H1 (cell line): ENCODE measurements around the gene SLC26A9. TPM values are rescaled to one million over a fixed set of nuclear protein-coding genes. Genes with fewer than 3 reads are reported as not detected.

Experiments used
- ATF3 ChIP-seq: IDR thresholded peaks from 2 replicates; pipeline ENCODE4 v1.6.1; 2011; ENCODE audit warnings: low read depth, mild to moderate bottlenecking, low read length; ENCODE audit not compliant: insufficient read depth
- CBX5 ChIP-seq: fragments of 300-800, 300-1000 bp; sonication (generic); IDR thresholded peaks from 2 replicates; pipeline ENCODE4 v1.7.1; 2016; ENCODE audit warnings: antibody characterized with exemption, low read length, low read depth
- CBX8 ChIP-seq: fragments of 300-800, 300-1000 bp; sonication (generic); IDR thresholded peaks from 2 replicates; pipeline ENCODE4 v1.7.1; 2016; ENCODE audit warnings: low read depth, low read length, borderline replicate concordance
- CHD7 ChIP-seq: fragments of 300-600 bp; sonication (generic); IDR thresholded peaks from 2 replicates; pipeline ENCODE4 v1.7.1; 2012; ENCODE audit warnings: low read length, moderate library complexity, mild to moderate bottlenecking, inconsistent platforms; ENCODE audit not compliant: insufficient replicate concordance
- CREB1 ChIP-seq: IDR thresholded peaks from 2 replicates; pipeline ENCODE4 v1.6.1; 2012; ENCODE audit warnings: inconsistent platforms
- E2F6 ChIP-seq: IDR thresholded peaks from 2 replicates; pipeline ENCODE4 v1.6.1; 2012; ENCODE audit warnings: inconsistent platforms
- USF2 ChIP-seq: IDR thresholded peaks from 2 replicates; pipeline ENCODE4 v1.6.1; 2011; ENCODE audit warnings: low read length, improper control_type of control experiment
- polyA plus RNA-seq, 7 experiments: library from polyadenylated mRNA; depleted of rRNA in 3 of 7; stranded (reverse) in 5 of 7; unstranded in 2 of 7; fragments of >200 nt in 5 of 7; fragments of 200-250 nt in 2 of 7; gene quantifications; 1 replicate in 5 of 7; 2 replicates in 1 of 7; 4 replicates in 1 of 7; pipeline versions ENCODE4 v1.2.1 to v1.2.3, GENCODE V29; 2011 to 2013; ENCODE audit warnings: missing spikeins in 2 of 7, mixed read lengths in 2 of 7
- total RNA-seq: library from RNA; stranded (reverse); fragmentation: NEBNext Ultra II Directional; extraction: Animal tissue kit (Norgen Biotek cat#: 25700); gene quantifications from 2 replicates; pipeline ENCODE4 v1.2.1, GENCODE V29; 2021

Gene SLC26A9
- total and polyA plus RNA-seq, 2 of the 8 experiments (the other 6 are each of a cell fraction or from before 2014, with no cell fraction given): not detected

GRCh38 chr1:205965036-205965884 lies 22.0 kb upstream of the SLC26A9 start (continued):
- TF ChIP-seq CHD7 (no peak), ATF3 (no peak), CBX5 (no peak), CREB1 (no peak), E2F6 (no peak), CBX8 (no peak), USF2 (no peak)
